Fibroblast of lung (primary cell): ENCODE results near the gene MKNK1. TPM values are rescaled to one million over a fixed set of nuclear protein-coding genes. Genes with fewer than 3 reads are reported as not detected.

Experiments used
- DNase-seq, 2 donors: peaks; one replicate each; pipeline versions ENCODE4 v3.0.0 to v3.0.0-alpha.2; 2010; ENCODE audit warnings: low read depth in 2 of 2
- H2AFZ ChIP-seq: 2 replicates; pipeline ENCODE4 v1.5.1; 2012; ENCODE audit warnings: low read length, control low read depth, inconsistent platforms
- H3K27ac ChIP-seq: 2 replicates; pipeline ENCODE4 v1.5.1; 2011; ENCODE audit warnings: low read length, control low read depth; ENCODE audit not compliant: insufficient read depth
- H3K27me3 ChIP-seq: 2 replicates; pipeline ENCODE4 v1.5.1; 2011; ENCODE audit warnings: mild to moderate bottlenecking, low read length; ENCODE audit not compliant: control insufficient read depth, insufficient read depth
- H3K36me3 ChIP-seq: 2 replicates; pipeline ENCODE4 v1.5.1; 2011; ENCODE audit warnings: low read length; ENCODE audit not compliant: control insufficient read depth, insufficient read depth
- H3K4me1 ChIP-seq: 2 replicates; pipeline ENCODE4 v1.5.1; 2011; ENCODE audit warnings: low read length; ENCODE audit not compliant: control insufficient read depth, insufficient read depth; ENCODE audit errors: extremely low read depth
- H3K4me2 ChIP-seq: 2 replicates; pipeline ENCODE4 v1.5.1; 2011; ENCODE audit warnings: low read length, control low read depth; ENCODE audit not compliant: insufficient read depth; ENCODE audit errors: extremely low read depth
- H3K4me3 ChIP-seq, 4 experiments: fragments of 200-600 bp in 1 of 4; sonication (generic) in 1 of 4; replicated peaks in 1 of 4; 2 replicates each; pipeline ENCODE4 v1.5.1; 2011 to 2016; ENCODE audit warnings: low read length in 4 of 4, low read depth in 3 of 4, mild to moderate bottlenecking in 3 of 4, control low read depth in 2 of 4, inconsistent platforms in 1 of 4, mixed read lengths in 1 of 4; ENCODE audit not compliant: insufficient read depth in 1 of 4; ENCODE audit errors: control extremely low read depth in 1 of 4
- H3K79me2 ChIP-seq: 2 replicates; pipeline ENCODE4 v1.5.1; 2012; ENCODE audit warnings: mild to moderate bottlenecking, low read length, inconsistent platforms; ENCODE audit not compliant: control insufficient read depth, insufficient read depth
- H3K9ac ChIP-seq: 2 replicates; pipeline ENCODE4 v1.5.1; 2011; ENCODE audit warnings: mild to moderate bottlenecking, low read length, control low read depth; ENCODE audit not compliant: insufficient read depth
- H3K9me3 ChIP-seq: 2 replicates; pipeline ENCODE4 v1.5.1; 2012; ENCODE audit warnings: low read depth, low read length; ENCODE audit not compliant: control insufficient read depth, insufficient read depth
- H4K20me1 ChIP-seq: 2 replicates; pipeline ENCODE4 v1.5.1; 2011; ENCODE audit warnings: low read length; ENCODE audit not compliant: control insufficient read depth, insufficient read depth; ENCODE audit errors: extremely low read depth
- EZH2 ChIP-seq: IDR thresholded peaks from 2 replicates; pipeline ENCODE4 v1.5.1; 2012; ENCODE audit warnings: low read length, control low read depth, mild to moderate bottlenecking; ENCODE audit errors: missing control alignments
- polyA plus RNA-seq, 2 donors: library from polyadenylated mRNA; depleted of rRNA in 1 of 2; stranded (reverse) in 1 of 2; unstranded in 1 of 2; fragments of >200 nt; gene quantifications; 2 replicates each; pipeline ENCODE4 v1.2.1, GENCODE V29; 2011 to 2012; ENCODE audit warnings: missing spikeins in 1 of 2
- total RNA-seq: library from RNA; depleted of rRNA; stranded (reverse); fragments of >200 nt; gene quantifications from 2 replicates; pipeline ENCODE4 v1.2.1, GENCODE V29; 2014
- TF ChIP-seq, protein P1 (sequence below), 2 donors: IDR thresholded peaks in 1 of 2; conservative IDR thresholded peaks in 1 of 2; 1 replicate in 1 of 2; 2 replicates in 1 of 2; pipeline ENCODE4 v1.5.1; 2011 to 2012; ENCODE audit warnings: low read length in 2 of 2, control low read depth in 1 of 2, inconsistent platforms in 1 of 2, low read depth in 1 of 2, mild to moderate bottlenecking in 1 of 2

MKNK1 gene
- total and polyA plus RNA-seq, 2 donors (not counting 1 experiment from before 2014, with no cell fraction given), result 22.3 to 33.1 TPM

DNA sequence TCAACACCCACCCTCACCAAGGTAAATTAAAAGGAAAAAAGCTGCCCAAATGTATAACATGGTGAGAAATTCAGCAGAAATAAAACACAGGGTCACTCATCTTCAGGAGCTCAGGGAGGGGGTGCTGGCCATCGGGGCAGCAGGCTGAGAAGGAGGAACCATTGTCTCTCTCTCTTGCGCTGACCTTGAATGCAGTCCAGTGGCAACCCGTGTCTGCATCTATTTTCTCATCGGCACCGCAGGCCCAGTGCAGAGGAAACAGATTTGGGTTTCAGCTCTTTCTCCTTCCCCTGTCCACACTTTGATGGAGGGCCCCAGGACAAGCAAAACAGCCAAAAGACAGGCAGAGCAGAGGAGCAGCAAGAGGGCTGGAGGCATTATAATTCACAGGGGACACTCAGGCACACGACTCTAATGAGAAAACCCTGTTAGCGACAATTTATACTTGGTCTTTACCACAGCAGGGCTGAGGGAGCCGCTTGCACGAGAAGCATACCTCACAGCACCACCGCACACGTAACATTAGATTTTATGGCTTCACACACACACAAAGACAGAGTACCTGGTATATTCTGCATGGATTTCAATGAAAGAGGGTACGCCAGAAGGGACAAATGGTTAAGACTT, 18.6 kb downstream of the MKNK1 start:
- DNase-seq, result no peak
- H3K4me2 ChIP-seq, result no peak overlapping the region
- no peaks in the 10 kb centered on the region for H4K20me1 ChIP-seq
- no peaks in the 10 kb centered on the region for H3K27me3 ChIP-seq
- no peak overlapping the region for H3K9ac ChIP-seq
- H2AFZ ChIP-seq, result no peak overlapping the region
- no peaks in the 10 kb centered on the region for H3K4me1 ChIP-seq
- H3K9me3 ChIP-seq, result no peaks in the 10 kb centered on the region
- peaks cover 4% of the 10 kb centered on the region for H3K36me3 ChIP-seq
- no peak overlapping the region for H3K4me3 ChIP-seq
- no peak overlapping the region for H3K27ac ChIP-seq
- H3K79me2 ChIP-seq, result no peaks in the 10 kb centered on the region
- TF ChIP-seq, protein P1, sequence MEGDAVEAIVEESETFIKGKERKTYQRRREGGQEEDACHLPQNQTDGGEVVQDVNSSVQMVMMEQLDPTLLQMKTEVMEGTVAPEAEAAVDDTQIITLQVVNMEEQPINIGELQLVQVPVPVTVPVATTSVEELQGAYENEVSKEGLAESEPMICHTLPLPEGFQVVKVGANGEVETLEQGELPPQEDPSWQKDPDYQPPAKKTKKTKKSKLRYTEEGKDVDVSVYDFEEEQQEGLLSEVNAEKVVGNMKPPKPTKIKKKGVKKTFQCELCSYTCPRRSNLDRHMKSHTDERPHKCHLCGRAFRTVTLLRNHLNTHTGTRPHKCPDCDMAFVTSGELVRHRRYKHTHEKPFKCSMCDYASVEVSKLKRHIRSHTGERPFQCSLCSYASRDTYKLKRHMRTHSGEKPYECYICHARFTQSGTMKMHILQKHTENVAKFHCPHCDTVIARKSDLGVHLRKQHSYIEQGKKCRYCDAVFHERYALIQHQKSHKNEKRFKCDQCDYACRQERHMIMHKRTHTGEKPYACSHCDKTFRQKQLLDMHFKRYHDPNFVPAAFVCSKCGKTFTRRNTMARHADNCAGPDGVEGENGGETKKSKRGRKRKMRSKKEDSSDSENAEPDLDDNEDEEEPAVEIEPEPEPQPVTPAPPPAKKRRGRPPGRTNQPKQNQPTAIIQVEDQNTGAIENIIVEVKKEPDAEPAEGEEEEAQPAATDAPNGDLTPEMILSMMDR (conservative IDR thresholded peaks at IDR 0.05 in 1 of 2, IDR thresholded peaks at IDR 0.05 in 1 of 2; ENCODE audit: low read depth in 1 of 2, low read length in 2 of 2), result no peak
- no peak for TF ChIP-seq EZH2

DNA sequence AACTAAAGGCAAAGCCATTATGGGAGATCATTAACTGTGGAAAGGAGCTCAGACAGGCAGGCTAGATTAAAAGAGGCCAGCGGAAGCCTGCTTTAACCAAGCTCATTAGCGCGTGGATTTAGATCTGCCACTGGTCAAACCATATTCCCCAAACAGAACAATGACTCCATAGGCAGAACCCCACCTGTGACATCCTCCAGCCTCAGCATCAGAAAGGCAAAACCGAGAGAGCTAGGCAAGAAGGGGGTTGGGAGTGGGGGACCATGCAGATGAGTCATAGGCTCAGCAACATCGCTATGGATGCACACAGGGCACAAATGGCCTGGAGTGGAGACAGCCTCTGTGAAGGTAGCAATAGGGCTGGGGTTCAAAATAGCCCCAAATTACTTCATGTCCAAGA, 20.6 kb downstream of the MKNK1 start:
- no peaks in the 10 kb centered on the region for H3K27me3 ChIP-seq

GRCh38 chr1:46582972-46583371, 21.1 kb downstream of the MKNK1 start:
- no peak overlapping the region for H2AFZ ChIP-seq
- H3K27ac ChIP-seq, result no peak overlapping the region
- H3K4me3 ChIP-seq, result no peak overlapping the region
- H4K20me1 ChIP-seq, result no peaks in the 10 kb centered on the region
- peaks cover 2% of the 10 kb centered on the region for H3K36me3 ChIP-seq
- no peak overlapping the region for H3K4me2 ChIP-seq
- H3K4me1 ChIP-seq, result no peaks in the 10 kb centered on the region
- H3K27me3 ChIP-seq, result no peaks in the 10 kb centered on the region
- H3K9ac ChIP-seq, result no peak overlapping the region
- no peak for DNase-seq
- TF ChIP-seq, protein P1 (conservative IDR thresholded peaks at IDR 0.05 in 1 of 2, IDR thresholded peaks at IDR 0.05 in 1 of 2; ENCODE audit: low read depth in 1 of 2, low read length in 2 of 2), result no peak
- no peak for TF ChIP-seq EZH2
- H3K9me3 ChIP-seq, result no peaks in the 10 kb centered on the region
- H3K79me2 ChIP-seq, result no peaks in the 10 kb centered on the region

More for the DNA sequence above, 20.6 kb downstream of the MKNK1 start:
- no peak overlapping the region for H3K9ac ChIP-seq
- TF ChIP-seq, protein P1 (conservative IDR thresholded peaks at IDR 0.05 in 1 of 2, IDR thresholded peaks at IDR 0.05 in 1 of 2; ENCODE audit: low read depth in 1 of 2, low read length in 2 of 2), result no peak
- no peak for TF ChIP-seq EZH2
- no peak overlapping the region for H2AFZ ChIP-seq
- H3K36me3 ChIP-seq, result peaks cover 2% of the 10 kb centered on the region
- no peak overlapping the region for H3K4me2 ChIP-seq
- no peaks in the 10 kb centered on the region for H3K4me1 ChIP-seq
- H3K27ac ChIP-seq, result no peak overlapping the region
- no peak overlapping the region for H3K4me3 ChIP-seq
- no peaks in the 10 kb centered on the region for H4K20me1 ChIP-seq
- DNase-seq, result no peak
- no peaks in the 10 kb centered on the region for H3K79me2 ChIP-seq
- no peaks in the 10 kb centered on the region for H3K9me3 ChIP-seq
